RPMI8226 (cell line): ENCODE measurements around the gene ACAA1.
"Not testable (repeated sequence)": the region's sequence is repeated elsewhere in the genome, so short reads cannot be mapped to it uniquely, and the experiment has no call there.

Source experiments
- DNase-seq: peaks from one replicate; pipeline ENCODE4 v3.0.0-alpha.2; 2015

Gene ACAA1

GRCh38 chr3:38136777-38137614, at the start of gene ACAA1:
Gene ACAA1 (minus strand): TSS chr3:38137127. CDS start chr3:38137035, 92 bp downstream.
- peak; percentile 99 for DNase-seq

DNA sequence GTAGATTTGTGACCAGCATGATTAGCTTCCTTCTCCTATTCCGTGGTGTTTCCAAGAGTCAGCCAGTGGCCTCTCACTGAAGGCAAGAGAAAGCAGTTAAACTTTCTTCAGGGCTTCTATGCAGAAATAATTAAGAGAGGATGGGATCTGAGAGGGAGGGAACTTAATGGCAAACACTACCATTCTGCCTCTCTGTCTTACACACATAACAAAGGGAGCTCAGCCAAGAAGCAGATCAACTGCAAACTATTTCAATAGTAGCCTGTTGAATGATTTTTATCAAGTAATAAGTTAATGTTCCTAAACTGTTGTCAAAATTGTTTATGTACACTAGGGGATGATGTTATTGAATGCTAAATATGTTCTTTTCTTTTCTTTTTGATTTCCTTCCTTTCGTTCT, 40.3 kb upstream of the ACAA1 start:
- DNase-seq = no peak

DNA sequence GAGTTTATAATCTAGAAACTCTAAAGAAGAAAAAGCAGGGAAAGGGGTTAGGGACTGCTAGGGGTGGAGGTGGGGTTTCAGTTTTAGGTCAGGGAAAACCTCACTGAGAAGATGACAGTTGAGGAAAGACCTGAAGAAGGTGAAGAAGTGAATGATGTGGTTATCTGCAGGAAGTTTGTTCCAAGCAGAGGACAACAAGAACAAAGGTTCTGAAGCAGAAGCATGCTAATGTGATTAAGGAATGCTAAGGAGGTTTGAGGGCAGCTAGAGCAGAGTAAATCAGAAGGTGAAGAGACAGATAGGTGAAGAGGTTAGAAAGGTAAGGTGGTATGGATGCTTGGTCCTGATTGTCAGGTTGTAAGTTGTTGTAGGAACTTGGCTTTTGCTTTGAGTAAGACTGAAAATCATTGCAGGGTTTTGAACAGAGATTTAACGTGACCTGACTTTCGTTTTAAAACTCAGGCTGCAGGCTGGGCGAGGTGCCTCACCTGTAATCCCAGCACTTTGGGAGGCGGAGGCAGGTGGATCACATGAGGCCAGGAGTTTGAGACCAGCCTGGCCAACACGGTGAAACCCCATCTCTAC, 37.0 kb upstream of the ACAA1 start:
- no peak for DNase-seq

GRCh38 chr3:38171622-38172021, 34.7 kb upstream of the ACAA1 start:
- no peak for DNase-seq

DNA sequence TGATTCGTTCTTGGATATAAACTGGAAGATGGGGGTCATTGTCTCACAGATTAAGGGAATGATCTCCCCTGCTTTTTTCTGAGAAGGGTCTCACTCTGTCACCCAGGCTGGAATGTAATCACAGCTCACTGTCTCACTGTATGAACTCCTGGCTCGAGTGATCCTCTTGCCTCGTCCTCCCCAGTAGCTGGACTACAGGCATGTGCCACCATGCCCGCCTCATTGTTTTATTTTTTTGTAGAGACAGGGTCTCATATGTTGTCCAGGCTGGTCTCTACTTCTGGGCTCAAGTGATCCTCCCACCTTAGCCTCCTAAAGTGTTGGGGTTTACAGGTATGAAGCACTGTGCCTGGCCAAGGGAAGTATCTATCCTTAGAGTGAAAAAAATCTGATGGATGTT, 33.8 kb upstream of the ACAA1 start:
- DNase-seq = no peak

DNA sequence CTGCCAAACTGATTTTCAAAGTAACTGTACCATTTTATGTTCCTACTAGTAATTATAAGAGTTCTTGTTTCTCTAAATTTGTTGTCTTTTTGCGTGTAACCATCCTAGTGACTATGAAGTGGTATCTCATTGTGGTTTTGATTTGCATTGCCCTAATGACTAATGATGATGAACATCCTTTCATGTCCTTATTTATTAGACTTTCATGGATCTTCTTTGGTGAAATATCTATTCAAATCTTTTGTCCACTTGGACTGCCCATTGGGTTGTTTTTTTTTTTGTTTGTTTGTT, 32.0 kb upstream of the ACAA1 start:
- DNase-seq = no peak

DNA sequence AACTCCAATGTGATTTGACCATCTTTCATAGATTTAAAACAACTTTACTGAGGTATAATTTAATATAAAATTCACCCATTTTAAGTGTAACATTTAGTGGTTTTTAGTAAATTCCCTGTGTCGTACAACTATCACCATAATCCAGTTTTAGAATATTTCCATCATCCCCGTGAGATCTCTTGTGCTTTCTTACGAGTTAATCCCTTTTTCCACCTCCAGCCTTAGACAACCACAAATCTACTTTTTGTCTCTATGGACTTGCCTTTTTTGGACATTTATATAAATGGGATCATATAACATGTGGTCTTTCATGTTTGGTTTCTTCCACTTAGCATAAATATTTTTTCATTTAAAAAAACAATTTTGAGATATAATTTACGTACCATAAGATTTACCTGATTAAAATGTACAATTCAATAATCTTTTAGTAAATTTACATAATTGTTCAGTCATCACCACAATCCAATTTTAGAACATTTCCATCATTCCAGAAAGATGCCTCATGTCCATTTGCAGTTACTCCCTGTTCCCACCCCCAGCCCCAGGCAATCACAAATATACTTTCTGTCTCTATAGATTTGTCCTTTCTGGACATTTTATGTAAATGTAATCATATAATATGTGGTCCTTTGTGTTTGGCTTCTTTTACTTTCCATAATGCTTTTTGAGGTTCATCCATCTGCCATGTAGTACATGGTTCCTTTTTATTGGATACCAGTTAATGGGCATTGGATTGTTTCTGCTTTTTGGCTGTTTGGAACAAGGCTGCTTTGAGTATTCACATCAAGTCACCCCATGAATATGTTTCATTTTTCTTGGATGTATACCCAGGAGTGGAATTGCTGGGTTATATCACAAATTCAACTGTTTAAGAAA, 31.5 kb upstream of the ACAA1 start:
- no peak for DNase-seq

DNA sequence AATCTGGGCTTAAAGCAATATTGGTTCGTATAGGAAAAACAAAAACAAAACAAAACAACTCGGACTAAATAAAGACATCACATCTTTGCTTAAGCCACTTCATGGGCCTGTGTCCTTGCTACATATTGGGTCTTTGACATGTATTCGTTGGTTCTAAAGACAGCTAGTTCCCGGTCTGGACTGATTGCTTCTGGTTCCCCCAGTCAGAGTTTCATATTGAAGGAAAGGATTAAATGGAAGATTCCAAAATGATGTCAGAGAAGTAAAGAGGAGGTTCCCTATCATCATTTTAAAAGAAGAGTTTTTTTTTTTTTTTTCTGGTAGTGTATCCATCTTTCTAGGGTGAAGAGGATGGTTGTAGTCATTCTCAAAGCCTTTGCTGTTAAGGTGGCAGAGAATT, 30.7 kb upstream of the ACAA1 start:
- no peak for DNase-seq

- DNase-seq = peak; percentile 62
Measured at GRCh38 chr3:38165722-38166387, 28.9 kb upstream of the ACAA1 start.

DNA sequence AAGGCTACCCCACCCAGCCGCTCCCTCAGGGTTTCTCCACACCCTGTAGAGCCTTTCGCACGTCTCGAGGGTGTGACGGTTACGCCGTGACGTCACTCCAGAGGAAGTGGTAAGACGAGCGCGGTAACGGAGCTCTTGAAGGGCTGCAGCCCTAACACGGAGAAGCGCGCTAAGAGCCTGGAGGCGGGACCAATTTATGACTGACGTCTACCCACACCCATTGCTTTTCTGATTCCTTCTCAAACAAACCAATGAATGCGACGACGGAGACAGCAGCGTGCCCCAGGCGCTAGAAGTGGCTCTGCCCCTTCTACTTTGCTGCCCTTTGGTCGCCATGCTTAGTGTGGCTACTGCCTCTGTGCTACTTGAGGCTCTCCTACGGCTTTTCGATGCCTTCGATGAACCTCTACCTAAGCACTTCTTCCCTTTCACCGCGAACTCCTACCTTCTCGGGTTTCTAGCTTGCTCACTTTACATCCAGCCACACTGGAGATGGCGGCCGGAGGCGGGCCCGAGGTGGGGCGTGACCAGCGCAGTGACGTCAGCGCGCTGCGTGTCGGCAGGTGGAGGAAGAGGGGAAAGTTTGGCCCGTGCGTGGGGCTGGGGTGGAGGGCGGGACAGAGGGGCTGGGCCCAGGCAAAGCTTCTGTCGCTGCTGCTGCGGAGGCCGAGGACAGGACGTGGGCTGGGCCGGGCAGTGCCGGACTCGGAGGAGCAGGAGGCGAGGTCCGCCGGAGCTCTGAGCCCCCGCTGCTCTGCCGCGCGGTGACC, 28.2 kb upstream of the ACAA1 start, which contains the start of gene OXSR1:
Gene OXSR1 (plus strand): TSS at position 586 of the 770 bp plus-strand sequence. CDS start 340 bp downstream, outside the sequence.
- DNase-seq = peak; percentile 99

DNA sequence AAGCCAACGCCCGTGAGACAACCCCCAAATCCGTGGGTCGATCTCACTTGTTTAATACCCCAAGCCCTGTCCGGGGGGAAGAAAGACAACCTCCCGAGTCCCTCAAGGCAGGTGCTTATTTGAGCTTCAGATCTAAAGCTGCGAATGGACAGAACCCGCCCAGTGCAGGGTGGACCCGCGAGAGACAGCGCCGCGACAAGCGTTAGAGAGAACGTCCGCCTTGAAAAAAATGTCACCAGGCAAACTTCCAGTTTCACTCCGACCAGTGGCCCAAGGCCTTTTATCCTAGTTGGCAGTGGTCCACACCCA, 27.7 kb upstream of the ACAA1 start:
- no peak for DNase-seq

DNA sequence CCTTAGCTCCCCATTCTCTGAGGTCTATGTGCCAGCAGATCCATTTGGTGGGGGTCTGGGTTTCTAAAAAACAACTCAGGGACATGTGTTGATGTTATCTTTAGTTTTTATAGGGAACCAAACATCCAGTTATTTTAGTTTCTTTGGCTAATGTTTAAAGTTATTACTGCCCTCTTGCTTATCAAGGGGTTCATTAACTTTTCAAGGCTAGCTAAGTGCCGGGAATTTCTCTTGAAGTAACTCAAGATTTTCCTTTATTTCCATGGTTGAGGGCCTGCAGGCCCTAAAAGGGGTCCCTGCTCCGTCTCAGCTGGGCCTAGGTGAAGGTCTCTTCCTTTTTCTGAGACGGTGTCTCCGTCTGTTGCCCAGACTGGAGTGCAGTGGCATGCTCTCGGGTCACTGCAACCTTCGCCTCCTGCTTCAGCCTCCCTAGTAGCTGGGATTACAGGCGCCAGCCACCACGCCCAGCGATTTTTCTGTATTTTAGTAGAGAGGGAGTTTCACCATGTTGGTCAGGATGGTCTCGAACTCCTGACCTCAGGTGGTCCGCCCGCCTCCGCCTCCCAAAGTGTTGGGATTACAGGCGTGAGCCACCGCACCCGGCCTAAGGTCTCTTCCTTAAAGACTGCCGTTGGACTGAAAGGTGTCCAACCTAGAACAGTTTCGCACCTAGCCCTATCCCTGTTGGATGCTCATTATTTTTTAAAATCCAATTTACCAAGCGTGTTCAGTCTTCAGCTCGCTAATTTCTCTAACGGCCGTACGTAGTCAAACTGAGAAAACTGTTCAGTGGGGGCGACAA, 27.1 kb upstream of the ACAA1 start:
- no peak for DNase-seq

DNA sequence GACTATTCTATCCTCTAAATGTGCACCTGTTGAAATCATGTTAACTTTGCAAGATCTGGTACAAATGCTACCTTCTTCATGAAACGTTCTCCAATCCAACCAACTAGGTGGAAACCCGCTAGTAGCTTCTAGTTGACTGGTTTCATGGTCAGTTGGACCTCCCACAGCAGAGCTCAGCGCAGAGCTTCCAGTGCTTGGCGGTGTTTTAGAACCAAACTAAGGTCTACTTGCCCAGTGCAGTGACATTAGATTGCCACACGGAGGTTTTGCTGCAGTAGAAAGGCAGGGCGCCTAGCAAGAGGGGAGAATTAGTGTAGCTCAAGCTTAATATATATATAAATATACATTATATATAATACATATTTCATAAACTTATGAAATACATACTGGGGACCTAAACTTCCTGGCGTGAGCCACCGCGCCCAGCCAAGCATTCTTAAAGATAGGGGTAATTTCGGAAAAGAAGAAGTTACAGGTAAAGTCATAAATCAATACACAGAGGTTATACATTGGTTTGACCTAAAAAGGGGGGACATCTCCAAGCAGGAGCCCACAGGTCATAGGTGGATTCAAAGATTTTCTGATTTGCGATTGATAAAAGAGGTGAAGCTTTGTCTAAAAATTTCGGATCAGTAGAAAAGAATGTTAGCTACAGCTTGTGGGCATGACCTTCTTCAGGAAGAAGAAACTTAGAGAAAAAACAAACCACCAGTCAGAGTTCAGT, 26.4 kb upstream of the ACAA1 start:
- DNase-seq = peak; percentile 30

GRCh38 chr3:38160704-38161103, 23.8 kb upstream of the ACAA1 start:
- DNase-seq = not testable (repeated sequence)

GRCh38 chr3:38158472-38158871, 21.5 kb upstream of the ACAA1 start:
- DNase-seq = no peak

GRCh38 chr3:38157595-38157994, 20.7 kb upstream of the ACAA1 start:
- no peak for DNase-seq

- no peak for DNase-seq
Measured at GRCh38 chr3:38157117-38157516, 20.2 kb upstream of the ACAA1 start.

DNA sequence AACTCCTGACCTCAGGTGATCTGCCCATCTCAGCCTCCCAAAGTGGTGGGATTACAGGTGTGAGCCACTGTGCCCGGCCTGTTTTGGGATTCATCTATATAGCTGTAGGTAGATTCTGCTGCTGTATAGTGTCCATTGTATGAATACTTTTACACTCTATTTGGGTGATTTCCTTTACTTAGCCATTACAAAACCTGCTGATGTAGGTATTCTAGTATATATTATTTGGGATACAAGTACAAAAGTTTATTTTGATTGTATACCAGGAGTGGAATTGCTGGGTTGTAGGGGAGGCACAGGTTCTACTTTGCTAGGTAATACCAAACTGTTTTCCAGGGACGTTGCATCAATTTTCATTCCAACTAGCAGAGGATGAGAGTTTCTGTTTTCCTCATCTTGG, 18.9 kb upstream of the ACAA1 start:
- DNase-seq = no peak

- no peak for DNase-seq
Measured at GRCh38 chr3:38154625-38155255, 17.8 kb upstream of the ACAA1 start.

- DNase-seq = no peak
Measured at GRCh38 chr3:38154033-38154494, 17.1 kb upstream of the ACAA1 start.
